Muscle layer of duodenum (tissue), 2 donors: ENCODE data around the gene MADD.

ENCODE experiments used
- H3K27ac ChIP-seq: one replicate; pipeline ENCODE4 v1.7.0; 2013; ENCODE audit warnings: mild to moderate bottlenecking, low read length
- H3K27me3 ChIP-seq: one replicate; pipeline ENCODE4 v1.7.0; 2013; ENCODE audit warnings: low read depth, mild to moderate bottlenecking, control low read depth, low read length
- H3K36me3 ChIP-seq, 2 donors: one replicate each; pipeline ENCODE4 v1.7.0; 2013; ENCODE audit warnings: low read length in 2 of 2, control low read depth in 1 of 2, mild to moderate bottlenecking in 1 of 2; ENCODE audit not compliant: insufficient read depth in 2 of 2, control insufficient read depth in 1 of 2
- H3K4me1 ChIP-seq, 2 donors: one replicate each; pipeline ENCODE4 v1.7.0; 2013; ENCODE audit warnings: low read length in 2 of 2, mild to moderate bottlenecking in 2 of 2, control low read depth in 1 of 2, moderate library complexity in 1 of 2; ENCODE audit not compliant: insufficient read depth in 2 of 2, control insufficient read depth in 1 of 2
- H3K4me3 ChIP-seq, 2 donors: one replicate each; pipeline ENCODE4 v1.7.0; 2013; ENCODE audit warnings: low read length in 2 of 2, low read depth in 1 of 2, mild to moderate bottlenecking in 1 of 2
- H3K9me3 ChIP-seq, 2 donors: one replicate each; pipeline ENCODE4 v1.7.0; 2013; ENCODE audit warnings: low read length in 2 of 2, control low read depth in 1 of 2, mild to moderate bottlenecking in 1 of 2; ENCODE audit not compliant: control insufficient read depth in 1 of 2
- donor health status: healthy.

Gene MADD

GRCh38 chr11:47373876-47374719 is 104.2 kb downstream of the MADD start:
- no peaks in the 10 kb centered on the region for H3K36me3 ChIP-seq
- no peaks in the 10 kb centered on the region for H3K9me3 ChIP-seq
- H3K4me3 ChIP-seq, result no peak overlapping the region
- H3K27me3 ChIP-seq, result no peaks in the 10 kb centered on the region
- H3K27ac ChIP-seq, result no peak overlapping the region
- H3K4me1 ChIP-seq, result no peaks in the 10 kb centered on the region

DNA sequence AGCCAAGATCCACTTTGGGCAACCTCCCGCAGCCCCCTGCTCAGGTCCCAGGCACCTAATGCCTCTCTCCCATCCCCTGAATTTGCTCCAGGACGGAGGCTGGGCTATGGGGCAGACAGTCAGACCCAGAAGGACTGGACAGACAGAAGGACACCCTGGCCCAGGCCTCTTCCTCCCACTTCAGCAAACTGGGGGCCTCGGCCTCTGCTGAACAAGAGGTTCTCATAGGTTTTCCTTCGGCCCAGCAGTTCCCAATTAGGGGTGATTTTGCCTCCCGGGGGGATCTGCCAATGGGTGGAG is 104.7 kb downstream of the MADD start:
- Histone ChIP-seq H3K27me3 (no peaks in the 10 kb centered on the region), H3K9me3 (no peaks in the 10 kb centered on the region), H3K4me1 (no peaks in the 10 kb centered on the region), H3K4me3 (peak overlapping the region in 1 of 2 donors; percentile 50), H3K36me3 (no peaks in the 10 kb centered on the region), H3K27ac (no peak overlapping the region)

DNA sequence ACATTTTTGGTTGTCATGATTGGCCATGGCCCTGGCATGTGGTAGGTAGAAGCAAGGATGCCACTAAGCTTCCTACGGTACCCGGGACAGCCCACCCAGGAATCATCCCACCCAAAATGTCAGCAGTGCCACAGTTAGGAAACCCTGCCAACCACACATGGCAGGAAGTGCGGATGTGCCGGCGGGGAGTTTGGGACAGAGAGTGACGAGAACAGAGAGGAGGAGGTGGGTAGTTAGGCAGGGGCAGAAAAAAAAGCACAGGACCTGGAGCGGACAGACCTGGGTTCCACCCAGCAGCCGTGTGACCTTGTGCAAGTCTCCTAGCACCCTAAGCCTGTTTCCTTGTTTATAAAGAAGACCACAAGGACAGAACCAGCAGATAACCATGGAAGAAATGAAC is 105.1 kb downstream of the MADD start:
- Histone ChIP-seq H3K4me1 (no peaks in the 10 kb centered on the region), H3K9me3 (no peaks in the 10 kb centered on the region), H3K27ac (no peak overlapping the region), H3K27me3 (no peaks in the 10 kb centered on the region), H3K4me3 (peak overlapping the region; percentile 21 to 50), H3K36me3 (no peaks in the 10 kb centered on the region)

DNA sequence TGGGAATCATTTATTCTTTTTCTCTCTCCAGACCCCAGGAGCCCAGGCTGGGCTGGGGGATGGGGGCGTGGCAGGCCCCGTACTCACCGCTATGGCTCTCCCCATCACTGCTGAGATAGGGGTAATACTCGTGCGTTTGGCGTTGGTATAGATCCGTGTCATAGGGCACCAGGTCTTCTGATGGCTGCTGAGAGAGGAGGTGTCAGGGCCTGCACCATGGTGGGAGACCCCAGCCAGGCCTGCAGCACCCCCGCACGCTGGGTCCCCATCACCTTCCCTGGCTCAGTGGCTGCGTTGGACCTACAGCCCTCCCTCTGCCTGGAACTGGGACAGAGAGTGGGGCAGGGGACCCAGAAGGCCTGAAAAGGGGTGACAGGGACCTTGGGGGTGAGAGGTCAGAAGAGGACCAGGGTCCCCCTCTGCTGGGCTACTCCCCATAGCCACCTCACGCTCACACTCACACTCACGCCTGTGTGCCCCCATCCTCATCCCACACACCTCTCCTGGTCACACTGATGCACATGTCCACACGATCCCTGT is 105.7 kb downstream of the MADD start:
- Histone ChIP-seq H3K9me3 (no peaks in the 10 kb centered on the region), H3K4me3 (peak overlapping the region; percentile 21 to 50), H3K27me3 (no peaks in the 10 kb centered on the region), H3K27ac (no peak overlapping the region), H3K4me1 (no peaks in the 10 kb centered on the region), H3K36me3 (no peaks in the 10 kb centered on the region)

- Histone ChIP-seq H3K4me3 (peak overlapping the region; percentile 50 to 55), H3K9me3 (no peaks in the 10 kb centered on the region), H3K27ac (no peak overlapping the region), H3K36me3 (no peaks in the 10 kb centered on the region), H3K27me3 (no peaks in the 10 kb centered on the region), H3K4me1 (no peaks in the 10 kb centered on the region)
These were observed 106.2 kb downstream of the MADD start for GRCh38 chr11:47376107-47376524.

DNA sequence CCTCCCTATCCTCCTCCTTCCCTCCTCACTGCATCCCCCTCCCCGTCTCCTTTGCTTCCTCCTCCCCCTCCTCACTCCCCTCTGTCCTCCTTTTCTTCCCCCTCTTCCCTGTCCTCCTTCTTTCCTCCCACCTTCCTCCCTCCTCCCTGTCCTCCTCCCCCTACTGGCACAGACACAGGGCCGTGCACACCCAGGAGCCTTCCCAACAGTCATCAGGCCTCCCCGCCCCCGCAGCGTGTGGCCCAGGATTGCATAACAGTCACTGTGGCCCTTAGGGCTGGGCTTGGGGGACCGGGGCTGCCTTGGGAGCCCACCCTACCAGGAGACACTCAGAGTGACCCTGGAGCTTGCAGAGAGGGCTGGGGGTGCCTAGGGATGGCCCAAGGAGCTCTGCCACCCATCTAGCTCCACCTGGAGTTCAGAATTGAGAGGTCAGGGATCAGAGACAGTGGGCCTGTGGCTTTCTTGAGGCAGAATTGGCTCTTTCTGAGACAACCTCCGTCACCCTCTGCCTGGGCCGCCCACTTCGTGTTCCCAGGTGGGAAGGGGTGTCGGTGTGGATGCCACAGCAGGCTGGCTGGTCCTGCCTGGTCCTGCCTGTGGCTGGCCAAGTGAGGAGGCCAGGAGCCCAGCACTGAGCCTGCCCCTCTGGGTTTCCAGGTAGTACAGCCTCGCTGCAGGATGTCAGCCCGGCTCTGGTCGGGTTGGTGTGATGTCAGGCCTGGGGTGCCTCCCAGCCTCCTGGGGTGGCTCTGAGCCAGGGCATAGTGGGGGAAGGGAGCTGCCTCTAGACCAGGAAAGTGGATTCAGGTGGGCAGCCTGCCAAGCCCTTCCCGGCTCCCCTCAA is 106.8 kb downstream of the MADD start:
- Histone ChIP-seq H3K27me3 (no peaks in the 10 kb centered on the region), H3K27ac (peak overlapping the region; percentile 77), H3K4me3 (peak overlapping the region; percentile 50 to 55)

DNA sequence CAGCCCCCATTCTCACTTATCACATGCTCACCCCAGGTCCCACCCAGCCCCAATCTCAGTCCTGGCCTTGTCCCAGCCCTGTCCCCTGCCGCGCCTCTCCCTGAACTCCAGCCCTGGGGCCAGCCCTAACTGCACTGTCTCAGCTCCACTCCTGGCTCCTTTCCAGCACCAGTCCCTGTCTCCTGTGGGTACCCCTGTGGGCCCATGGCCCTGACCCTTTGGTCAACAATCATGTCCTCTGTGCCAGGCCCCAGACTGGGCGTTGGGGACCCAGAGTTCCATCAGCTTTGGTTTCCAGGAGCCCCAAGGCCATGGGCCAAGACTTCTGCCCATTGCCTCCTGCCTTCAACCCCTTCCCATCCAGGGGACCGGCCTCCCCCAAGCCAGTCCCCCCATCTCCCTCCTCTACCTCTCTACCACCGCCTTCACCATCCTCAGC is 107.7 kb downstream of the MADD start:
- Histone ChIP-seq H3K4me1 (no peaks in the 10 kb centered on the region), H3K36me3 (no peaks in the 10 kb centered on the region), H3K27me3 (no peaks in the 10 kb centered on the region), H3K27ac (peak overlapping the region; percentile 77), H3K9me3 (no peaks in the 10 kb centered on the region), H3K4me3 (peak overlapping the region; percentile 50 to 55)

More for the DNA sequence above, 106.8 kb downstream of the MADD start:
- H3K9me3 ChIP-seq, result no peaks in the 10 kb centered on the region
- H3K4me1 ChIP-seq, result no peaks in the 10 kb centered on the region
- no peaks in the 10 kb centered on the region for H3K36me3 ChIP-seq

DNA sequence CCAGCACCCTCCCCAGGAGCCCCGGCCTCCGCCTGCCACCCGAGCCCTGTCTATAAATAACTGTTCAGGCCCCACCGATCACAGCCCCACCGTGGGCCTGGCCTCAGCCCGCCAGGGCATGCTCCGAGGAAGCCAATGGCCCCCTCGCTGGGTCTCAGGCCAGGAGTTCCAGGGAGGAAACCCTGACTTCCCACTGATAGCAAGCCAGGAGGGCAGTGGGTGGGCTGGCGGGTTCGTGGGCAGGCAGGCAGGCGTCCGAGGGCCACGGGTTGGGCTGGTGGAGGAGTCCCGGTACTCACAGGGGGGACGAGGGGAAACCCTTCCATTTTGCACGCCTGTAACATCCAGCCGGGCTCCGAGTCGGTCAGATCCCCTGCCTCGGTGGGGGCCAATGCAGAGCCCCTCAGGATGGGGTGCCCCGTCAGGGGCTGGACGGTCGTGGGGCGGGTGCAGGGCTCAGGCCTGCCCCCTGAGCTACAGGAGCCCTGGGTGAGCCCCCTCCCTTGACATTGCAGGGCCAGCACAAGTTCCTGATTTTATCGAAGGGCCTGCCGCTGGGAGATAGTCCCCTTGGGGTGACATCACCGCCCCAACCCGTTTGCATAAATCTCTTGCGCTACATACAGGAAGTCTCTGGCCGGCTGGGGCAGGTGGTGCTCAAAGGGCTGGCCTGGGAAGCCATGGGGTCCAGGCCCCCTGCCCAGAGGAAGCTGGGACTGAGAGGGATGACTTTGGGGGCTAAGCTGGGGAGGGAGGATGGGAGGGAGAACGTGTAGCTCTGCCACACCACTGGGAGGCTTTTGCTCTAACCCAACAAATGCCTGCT is 108.3 kb downstream of the MADD start, which contains the start of gene SPI1:
Gene SPI1 (minus strand): TSS at position 538 of the 826 bp plus-strand sequence. CDS start 194 bp downstream, at position 344.
- H3K4me3 ChIP-seq, result peak within 1 kb of the TSS; percentile 50 to 55
- H3K4me1 ChIP-seq, result no peaks in the 10 kb centered on the region
- no peaks in the 10 kb centered on the region for H3K9me3 ChIP-seq
- no peaks in the 10 kb centered on the region for H3K27me3 ChIP-seq
- peak within 1 kb of the TSS; percentile 77 for H3K27ac ChIP-seq
- no peaks in the 10 kb centered on the region for H3K36me3 ChIP-seq

GRCh38 chr11:47378836-47379170 is 108.9 kb downstream of the MADD start:
- H3K4me3 ChIP-seq, result no peak overlapping the region
- no peaks in the 10 kb centered on the region for H3K9me3 ChIP-seq
- peak overlapping the region; percentile 49 for H3K27ac ChIP-seq

GRCh38 chr11:47379317-47379716 is 109.4 kb downstream of the MADD start:
- Histone ChIP-seq H3K4me3 (no peak overlapping the region), H3K4me1 (no peaks in the 10 kb centered on the region), H3K9me3 (no peaks in the 10 kb centered on the region), H3K27me3 (no peaks in the 10 kb centered on the region), H3K27ac (no peak overlapping the region), H3K36me3 (no peaks in the 10 kb centered on the region)

More at GRCh38 chr11:47378836-47379170, 108.9 kb downstream of the MADD start:
- H3K27me3 ChIP-seq, result no peaks in the 10 kb centered on the region
- no peaks in the 10 kb centered on the region for H3K4me1 ChIP-seq
- no peaks in the 10 kb centered on the region for H3K36me3 ChIP-seq
